HG03575 (cell line): ENCODE results near the gene OR2W3.

Experiments used
- ATAC-seq: cut with Tn5 transposase; IDR thresholded peaks from one replicate; pipeline ENCODE4 v1.9.1; 2021; ENCODE audit not compliant: unreplicated experiment, insufficient number of reproducible peaks, low FRiP score; ENCODE audit errors: extremely low read depth

Gene OR2W3

DNA sequence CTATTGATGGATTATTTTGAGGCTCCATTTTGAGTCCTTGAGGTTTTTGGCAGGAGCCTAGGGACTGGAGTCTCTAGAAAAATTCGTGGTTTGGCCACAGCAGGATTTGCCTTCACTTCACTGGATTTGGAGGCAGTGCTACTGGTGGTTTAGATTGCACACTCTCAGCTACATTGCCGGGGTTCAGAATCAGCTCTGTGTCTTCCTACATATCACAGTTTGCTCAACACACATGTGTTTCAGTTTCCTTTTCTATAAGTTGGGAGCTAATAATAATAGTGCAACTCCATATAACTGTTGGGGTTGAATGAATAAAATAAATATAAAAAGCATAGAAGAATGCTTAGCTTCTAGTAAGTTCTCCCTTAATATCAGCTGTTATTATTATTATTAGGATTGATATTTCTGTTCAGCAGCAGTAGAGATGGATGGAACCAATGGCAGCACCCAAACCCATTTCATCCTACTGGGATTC is at the start of gene OR2W3:
OR2W3 (plus strand) TSS at position 425 of the 475 bp plus-strand sequence; CDS start at position 425, 0 bp downstream.
- ATAC-seq, result no peak

- no peak for ATAC-seq
Observed at GRCh38 chr1:247845693-247846017, 49.7 kb upstream of the OR2W3 start.

- ATAC-seq, result no peak
Observed at GRCh38 chr1:247848346-247848745, 47.0 kb upstream of the OR2W3 start.

DNA sequence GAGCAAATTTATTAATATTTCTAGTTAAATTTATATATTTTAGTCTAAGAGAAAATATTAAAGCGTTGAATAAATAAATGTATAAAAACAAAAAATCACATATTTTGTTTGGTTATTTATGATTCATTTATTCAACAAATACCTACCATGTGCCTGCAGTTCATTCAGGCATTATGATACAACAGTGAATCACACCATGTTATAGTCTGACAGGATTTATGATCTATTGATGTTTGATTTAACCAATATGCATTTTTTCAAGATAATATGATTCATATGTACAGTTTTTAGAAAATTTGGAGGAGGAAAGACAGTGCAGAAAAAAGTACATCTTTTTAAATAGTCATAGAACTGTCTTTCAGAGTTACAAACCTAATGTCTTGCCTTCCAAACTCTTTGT is 45.8 kb upstream of the OR2W3 start:
- no peak for ATAC-seq

DNA sequence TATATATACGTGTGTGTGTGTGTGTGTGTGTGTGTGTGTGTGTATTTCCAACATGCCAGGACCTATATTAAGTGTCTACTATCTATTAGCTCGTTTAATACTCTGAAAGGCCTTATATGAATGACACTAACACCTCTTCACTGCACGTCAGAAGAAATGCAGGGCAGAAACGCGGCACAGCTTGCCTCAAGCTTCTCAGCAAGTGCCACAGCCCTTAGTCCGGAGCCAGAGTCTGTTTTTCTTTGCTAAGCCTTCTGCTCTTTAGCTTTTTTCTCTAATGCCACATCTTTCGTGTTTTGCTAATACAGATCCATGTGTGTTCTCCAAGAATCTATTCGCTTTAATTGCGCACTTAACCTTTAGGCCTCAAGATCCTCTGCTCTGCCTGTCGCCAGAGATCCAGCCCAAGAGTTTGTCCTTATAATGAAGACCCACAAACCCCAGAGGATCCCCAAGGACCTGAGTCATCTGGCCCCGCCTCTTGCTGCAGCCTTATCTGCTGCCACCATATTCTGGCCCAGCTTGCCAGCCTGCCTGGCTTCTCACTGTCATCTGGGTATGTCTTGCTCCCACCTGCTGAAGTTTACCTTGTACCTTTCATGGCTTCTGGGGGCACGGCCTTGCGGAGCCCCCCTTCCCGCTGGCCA is 40.4 kb upstream of the OR2W3 start:
- ATAC-seq, result no peak

DNA sequence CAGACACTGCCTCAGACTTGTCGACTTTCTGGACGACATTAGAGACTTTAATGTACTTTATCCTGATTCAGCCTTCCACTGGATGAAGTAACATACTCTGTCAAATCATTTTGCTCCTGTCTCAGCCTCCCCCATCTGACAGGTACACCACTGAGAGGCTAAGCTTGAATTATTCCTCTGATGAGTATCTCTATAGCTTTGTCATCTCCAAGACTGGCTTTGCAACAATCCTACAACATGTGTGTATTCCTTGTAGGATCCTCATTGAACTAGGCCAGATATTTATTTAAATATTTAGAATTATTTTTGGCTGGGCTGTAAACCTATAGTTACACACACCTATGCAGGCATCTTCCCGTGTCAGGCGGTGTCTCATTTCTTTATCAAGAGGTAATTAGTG is 39.5 kb upstream of the OR2W3 start:
- no peak for ATAC-seq

GRCh38 chr1:247857069-247857984 is 38.1 kb upstream of the OR2W3 start, which contains the start of gene TRIM58:
Gene TRIM58, plus strand, starts transcription at chr1:247857187. Its CDS starts 60 bp downstream, at chr1:247857247.
- no peak for ATAC-seq

GRCh38 chr1:247857985-247858619 is 37.3 kb upstream of the OR2W3 start:
- no peak for ATAC-seq

GRCh38 chr1:247862756-247863155 is 32.6 kb upstream of the OR2W3 start:
- no peak for ATAC-seq

- ATAC-seq, result no peak
Observed at GRCh38 chr1:247864644-247865043, 30.7 kb upstream of the OR2W3 start.

GRCh38 chr1:247865416-247865815 is 30.0 kb upstream of the OR2W3 start:
- ATAC-seq, result no peak

DNA sequence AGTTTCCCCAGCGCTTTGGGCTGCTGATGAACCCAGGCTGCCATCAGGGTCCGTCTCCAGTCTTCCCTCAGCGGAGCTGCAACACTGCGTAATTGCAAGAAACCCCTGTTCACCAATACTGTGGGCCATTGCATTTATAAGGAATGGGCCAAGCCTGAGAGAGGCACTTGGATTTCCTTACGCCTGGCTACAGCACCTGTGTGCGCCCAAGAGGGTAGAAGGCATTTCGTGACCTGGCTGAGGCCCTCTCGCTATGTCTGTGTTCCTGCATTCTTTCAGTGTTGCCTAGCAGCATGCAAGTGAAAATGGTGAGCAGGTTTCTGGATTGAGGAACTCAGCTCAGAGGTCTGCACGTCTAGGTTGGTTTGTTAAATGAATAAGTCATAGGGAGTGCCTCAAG is 12.0 kb upstream of the OR2W3 start:
- no peak for ATAC-seq

DNA sequence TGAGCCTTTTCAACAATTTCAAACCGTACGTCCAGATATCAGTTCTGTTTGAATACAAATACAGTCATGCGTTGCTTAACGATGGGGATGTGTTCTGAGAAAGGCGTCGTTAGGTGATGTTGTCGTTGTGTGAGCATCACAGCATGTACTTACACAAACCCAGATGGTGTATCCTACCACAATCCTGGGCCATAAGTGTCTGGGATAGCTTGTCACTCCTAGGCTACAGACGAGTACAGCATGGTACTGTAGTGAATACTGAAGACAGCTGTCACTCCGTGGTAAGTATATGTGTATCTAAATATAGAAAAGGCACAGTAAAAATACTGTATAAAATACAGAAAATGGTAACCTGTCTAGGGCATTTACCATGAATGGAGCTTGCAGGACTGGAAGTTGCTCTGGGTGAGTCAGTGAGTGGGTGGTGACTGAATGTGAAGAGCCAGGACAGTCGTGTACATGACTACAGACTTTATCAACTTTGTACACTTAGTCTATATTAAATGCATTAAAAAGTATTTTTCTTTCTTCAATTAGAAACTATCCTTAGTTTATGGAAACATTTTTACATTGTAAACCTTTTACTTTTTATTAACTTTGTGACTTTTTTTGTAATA is 10.5 kb upstream of the OR2W3 start:
- ATAC-seq, result no peak

GRCh38 chr1:247895976-247896375 is 589 bp downstream of the OR2W3 start:
- ATAC-seq, result no peak

- no peak for ATAC-seq
Observed at GRCh38 chr1:247904122-247904521, 8.7 kb downstream of the OR2W3 start.

GRCh38 chr1:247905181-247905580 is 9.8 kb downstream of the OR2W3 start:
- no peak for ATAC-seq

- ATAC-seq, result no peak
Observed at GRCh38 chr1:247905910-247906503, 10.6 kb downstream of the OR2W3 start.

GRCh38 chr1:247906504-247907047 is 11.2 kb downstream of the OR2W3 start:
- no peak for ATAC-seq

DNA sequence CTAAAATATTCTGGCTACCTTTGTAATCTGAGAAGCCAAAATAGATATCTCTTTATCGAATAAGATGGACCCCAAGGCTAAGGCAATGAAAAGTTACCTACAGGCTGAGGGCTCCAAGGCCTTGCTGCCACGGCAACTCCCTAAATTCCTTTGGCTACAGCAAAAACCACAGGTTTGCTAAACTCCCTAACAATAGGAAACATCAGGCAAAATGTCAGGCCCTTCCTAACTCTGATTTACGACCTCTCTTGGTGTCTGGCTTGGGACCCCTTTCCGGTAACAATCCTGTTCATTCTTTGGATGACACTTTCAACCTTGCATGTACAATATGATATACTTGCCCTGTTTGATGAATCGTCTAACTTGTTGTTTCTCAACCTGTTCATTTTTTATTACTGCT is 13.4 kb downstream of the OR2W3 start:
- no peak for ATAC-seq
